Measurements from ENCODE around the gene RRH. TPM values are rescaled to one million over a fixed set of nuclear protein-coding genes. Genes with fewer than 3 reads are reported as not detected.

The RRH gene
- total and polyA plus RNA-seq, 11 donors = 0.06 to 0.21 TPM; not detected in 9

DNA sequence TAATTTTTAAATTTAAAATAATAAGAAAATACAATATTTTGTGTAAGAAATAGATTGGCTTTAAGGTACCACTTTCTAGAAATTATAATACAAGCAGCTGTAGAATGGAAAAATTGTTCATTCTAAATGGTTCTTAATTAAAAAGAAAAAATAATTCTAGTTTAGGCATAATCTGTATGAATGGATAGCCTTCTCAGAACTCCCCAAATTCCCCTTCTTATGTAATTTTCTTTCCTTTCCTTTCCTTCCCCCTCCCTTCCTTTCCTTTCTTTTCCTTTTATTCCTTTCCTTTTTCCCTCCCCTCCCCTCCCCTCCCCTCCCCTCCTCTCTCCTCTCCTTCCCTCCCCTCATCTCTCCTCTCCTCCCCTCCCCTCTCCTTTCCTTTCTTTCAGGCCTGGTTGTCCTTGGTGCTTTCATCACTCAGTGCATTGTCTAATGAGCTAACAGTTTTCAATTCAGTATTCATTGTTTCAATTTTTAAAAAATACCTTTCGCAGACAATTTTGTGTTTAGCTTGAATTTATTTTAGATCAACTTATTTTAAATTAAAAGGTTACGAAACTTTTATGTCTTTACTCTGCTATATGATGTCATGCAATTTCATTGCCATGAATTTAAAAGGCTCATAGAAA, 49.0 kb downstream of the RRH start:
- Histone ChIP-seq H3K9me3 (no peaks in the 10 kb centered on the region), H3K27me3 (no peaks in the 10 kb centered on the region), H3K4me1 (no peaks in the 10 kb centered on the region), H3K36me3 (no peaks in the 10 kb centered on the region), H3K4me3 (no peak overlapping the region), H3K27ac (no peak overlapping the region)
- no peak for DNase-seq
- no peak for ATAC-seq
- intact Hi-C loops (cut with DNase I) = no loop called here
- TF ChIP-seq, protein P1, sequence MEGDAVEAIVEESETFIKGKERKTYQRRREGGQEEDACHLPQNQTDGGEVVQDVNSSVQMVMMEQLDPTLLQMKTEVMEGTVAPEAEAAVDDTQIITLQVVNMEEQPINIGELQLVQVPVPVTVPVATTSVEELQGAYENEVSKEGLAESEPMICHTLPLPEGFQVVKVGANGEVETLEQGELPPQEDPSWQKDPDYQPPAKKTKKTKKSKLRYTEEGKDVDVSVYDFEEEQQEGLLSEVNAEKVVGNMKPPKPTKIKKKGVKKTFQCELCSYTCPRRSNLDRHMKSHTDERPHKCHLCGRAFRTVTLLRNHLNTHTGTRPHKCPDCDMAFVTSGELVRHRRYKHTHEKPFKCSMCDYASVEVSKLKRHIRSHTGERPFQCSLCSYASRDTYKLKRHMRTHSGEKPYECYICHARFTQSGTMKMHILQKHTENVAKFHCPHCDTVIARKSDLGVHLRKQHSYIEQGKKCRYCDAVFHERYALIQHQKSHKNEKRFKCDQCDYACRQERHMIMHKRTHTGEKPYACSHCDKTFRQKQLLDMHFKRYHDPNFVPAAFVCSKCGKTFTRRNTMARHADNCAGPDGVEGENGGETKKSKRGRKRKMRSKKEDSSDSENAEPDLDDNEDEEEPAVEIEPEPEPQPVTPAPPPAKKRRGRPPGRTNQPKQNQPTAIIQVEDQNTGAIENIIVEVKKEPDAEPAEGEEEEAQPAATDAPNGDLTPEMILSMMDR (IDR thresholded peaks at IDR 0.05) = no peak
- no peak for TF ChIP-seq POLR2A (IDR thresholded peaks at IDR 0.05)
- 93 to 97% (median 96%) methylated on average over 2 of the region's 2 CpGs for WGBS, 4 donors

DNA sequence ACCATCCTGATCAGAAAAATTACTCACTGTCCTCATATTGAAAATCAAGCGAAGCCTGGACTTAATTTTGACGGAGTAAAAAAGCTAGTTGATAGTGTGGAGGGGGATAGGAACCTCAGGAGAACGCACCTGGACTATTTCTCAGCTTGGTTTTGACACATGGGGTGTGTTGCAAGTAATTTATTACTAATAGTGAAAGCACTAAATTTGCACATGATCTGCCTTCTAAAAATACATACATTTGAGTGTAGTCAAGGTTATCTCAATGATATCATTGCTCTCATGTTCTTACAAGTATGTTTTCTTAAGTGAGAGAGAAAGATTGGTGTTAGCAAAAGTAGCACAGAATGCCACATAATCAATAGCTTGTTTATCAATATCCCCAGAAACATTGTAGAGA, 49.6 kb downstream of the RRH start:
- Histone ChIP-seq H3K9me3 (no peaks in the 10 kb centered on the region), H3K4me1 (no peaks in the 10 kb centered on the region), H3K27ac (no peak overlapping the region), H3K27me3 (no peaks in the 10 kb centered on the region), H3K36me3 (no peaks in the 10 kb centered on the region), H3K4me3 (no peak overlapping the region)
- ATAC-seq (no peak), DNase-seq (no peak)
- TF ChIP-seq, protein P1 (IDR thresholded peaks at IDR 0.05) = no peak
- TF ChIP-seq POLR2A (IDR thresholded peaks at IDR 0.05) = no peak
- 51 to 75% (median 69%) methylated on average over 3 of the region's 3 CpGs for WGBS, 4 donors
- intact Hi-C loops (cut with DNase I) = no loop called here

DNA sequence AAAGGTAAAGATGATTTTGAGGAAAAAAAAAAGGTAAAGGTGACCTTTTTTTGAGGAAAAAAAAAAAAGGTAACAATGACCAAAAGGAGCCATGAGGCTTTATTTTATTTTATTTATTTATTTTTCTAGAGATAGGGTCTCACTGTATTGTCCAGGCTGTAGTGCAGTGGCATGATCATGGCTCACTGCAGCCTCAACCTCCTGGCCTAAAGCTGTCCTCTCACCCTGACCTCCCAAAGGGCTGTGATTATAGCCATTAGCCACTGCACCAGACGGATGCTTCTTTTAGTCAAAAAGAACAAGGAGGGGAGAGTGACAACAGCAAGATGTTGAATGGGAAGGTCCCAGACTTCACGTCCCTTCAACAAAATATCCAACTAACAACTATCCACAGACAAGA, 50.6 kb downstream of the RRH start:
- WGBS, 4 donors = 61 to 78% (median 77%) methylated on average over 2 of the region's 2 CpGs
- Histone ChIP-seq H3K36me3 (no peaks in the 10 kb centered on the region), H3K27ac (no peak overlapping the region), H3K9me3 (no peaks in the 10 kb centered on the region), H3K27me3 (no peaks in the 10 kb centered on the region), H3K4me1 (no peaks in the 10 kb centered on the region), H3K4me3 (no peak overlapping the region)
- no peak for ATAC-seq
- no peak for TF ChIP-seq POLR2A (IDR thresholded peaks at IDR 0.05)
- no peak for DNase-seq
- intact Hi-C loops (cut with DNase I) = no loop called here

DNA sequence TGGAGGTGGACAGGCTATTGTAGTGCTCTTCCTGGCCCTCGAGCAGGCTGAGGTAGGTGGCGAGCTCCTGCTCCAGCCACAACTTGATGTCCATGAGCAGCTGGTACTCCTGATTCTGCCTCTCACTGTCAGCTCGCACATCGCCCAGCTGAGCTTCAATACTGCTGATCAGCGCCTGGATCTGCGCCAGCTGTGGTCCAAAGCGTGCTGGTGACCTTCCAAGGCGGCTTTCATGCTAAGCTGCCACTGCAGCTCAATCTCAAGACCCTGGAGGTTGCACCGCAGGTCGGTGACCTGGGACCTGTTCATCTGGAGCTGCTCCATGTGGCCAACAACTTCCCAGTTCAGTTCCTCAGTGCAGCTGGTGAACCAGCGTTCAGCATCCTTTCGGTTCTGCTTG, 51.3 kb downstream of the RRH start:
- Histone ChIP-seq H3K27me3 (no peaks in the 10 kb centered on the region), H3K9me3 (no peaks in the 10 kb centered on the region), H3K27ac (no peak overlapping the region), H3K36me3 (no peaks in the 10 kb centered on the region), H3K4me3 (no peak overlapping the region), H3K4me1 (no peaks in the 10 kb centered on the region)
- WGBS, 4 donors = 77 to 82% (median 78%) methylated on average over 10 to 12 of the region's 12 CpGs
- ATAC-seq = no peak
- intact Hi-C loops (cut with DNase I) = no loop called here
- no peak for DNase-seq
- TF ChIP-seq, protein P1 (IDR thresholded peaks at IDR 0.05) = no peak
- no peak for TF ChIP-seq POLR2A (IDR thresholded peaks at IDR 0.05)
